MCF 10A (cell line): Measurements from ENCODE around the gene ESAM. TPM values are rescaled to one million over a fixed set of nuclear protein-coding genes. Genes with fewer than 3 reads are reported as not detected.

ENCODE experiments used
- BruUV-seq: library from RNA; stranded (reverse); fragments of 400-500 nt; replicated peaks from 2 replicates; lab custom pipeline; 2021; lab: Mats Ljungman, UMichigan
- CTCF ChIA-PET: fragments of 300-600 bp; sonication (Branson Sonifier 250); formaldehyde crosslinking; extraction: SDS; loops from one replicate; lab custom pipeline; 2021; ENCODE audit warnings: antibody characterized with exemption, inconsistent platforms; lab: Yijun Ruan, JAX
- POLR2A ChIA-PET: fragments of 300-600, 350-650 bp; sonication (Branson Sonifier 250); formaldehyde crosslinking; extraction: SDS; loops from one replicate; lab custom pipeline; 2020; ENCODE audit warnings: antibody characterized with exemption, inconsistent platforms; lab: Yijun Ruan, JAX
- DNase-seq: peaks from one replicate; pipeline ENCODE4 v3.0.0-alpha.2; 2018; ENCODE audit not compliant: unreplicated experiment
- H3K27ac Mint-ChIP-seq: one replicate; pipeline ENCODE4 v1.8.0; 2022; ENCODE audit warnings: mild to moderate bottlenecking, low read depth, mixed read lengths; ENCODE audit not compliant: unreplicated experiment
- H3K27me3 Mint-ChIP-seq: one replicate; pipeline ENCODE4 v1.8.0; 2022; ENCODE audit warnings: mixed read lengths; ENCODE audit not compliant: insufficient read depth, unreplicated experiment
- H3K36me3 Mint-ChIP-seq: one replicate; pipeline ENCODE4 v1.8.0; 2022; ENCODE audit warnings: mild to moderate bottlenecking, moderate library complexity, mixed read lengths; ENCODE audit not compliant: insufficient read depth, unreplicated experiment
- H3K4me1 Mint-ChIP-seq: one replicate; pipeline ENCODE4 v1.8.0; 2022; ENCODE audit warnings: mixed read lengths; ENCODE audit not compliant: insufficient read depth, unreplicated experiment
- H3K4me3 Mint-ChIP-seq: one replicate; pipeline ENCODE4 v1.8.0; 2022; ENCODE audit warnings: mild to moderate bottlenecking, moderate library complexity, mixed read lengths; ENCODE audit not compliant: unreplicated experiment
- H3K9me3 Mint-ChIP-seq: one replicate; pipeline ENCODE4 v1.8.0; 2022; ENCODE audit warnings: mixed read lengths; ENCODE audit not compliant: unreplicated experiment
- CTCF ChIP-seq: fragments of 200-600 bp; IDR thresholded peaks from one replicate; pipeline ENCODE4 v1.8.0; 2022; ENCODE audit warnings: antibody characterized with exemption, mild to moderate bottlenecking; ENCODE audit not compliant: unreplicated experiment
- intact Hi-C: fragments of 100-400 bp; cut with micrococcal nuclease; formaldehyde crosslinking; loops from 2 replicates; pipeline ENCODE4 v1.14.1; 2022
- total RNA-seq: library from RNA; stranded (reverse); gene quantifications from 2 replicates; pipeline ENCODE4 v1.2.3, GENCODE V29; 2022

Gene ESAM
- total RNA-seq, 1 experiment from 2014 or later: 0.19 TPM

DNA sequence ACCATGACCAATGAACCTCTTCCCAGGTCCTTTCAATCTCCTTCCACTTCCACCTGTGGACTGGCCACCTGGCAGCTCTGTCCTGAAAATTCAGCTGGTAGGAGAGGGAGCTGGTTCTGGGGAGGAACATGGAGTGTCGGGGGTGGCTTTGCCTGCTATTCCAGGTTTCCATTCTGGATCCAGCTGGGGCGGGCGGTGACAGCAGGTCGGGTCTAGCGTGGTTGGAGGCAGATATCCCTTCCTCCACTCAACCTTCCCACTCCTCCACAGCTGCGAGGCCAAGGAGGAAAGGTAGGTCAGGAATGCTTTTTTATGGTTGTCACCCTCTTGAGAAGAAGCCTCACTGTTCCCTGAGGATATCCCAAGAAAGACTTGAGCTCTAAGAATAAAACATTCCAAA is 19.0 kb downstream of the ESAM start:
- Mint-ChIP-seq H3K9me3 (no peaks in the 10 kb centered on the region), H3K27ac (no peak overlapping the region), H3K27me3 (no peaks in the 10 kb centered on the region), H3K36me3 (no peaks in the 10 kb centered on the region), H3K4me3 (no peak overlapping the region), H3K4me1 (peaks cover 6% of the 10 kb centered on the region)
- TF ChIP-seq CTCF: no peak
- ChIA-PET POLR2A (interaction anchor here (1.5 kb wide), 1 partner anchor 56 kb away, joined by 3 read pairs; no protein-coding TSS in a partner anchor), CTCF (interaction anchor here (0.7 to 6.6 kb wide), 2 partner anchors 19 to 99 kb away, joined by 3 to 72 read pairs; partner anchors contain the start of gene ESAM)
- intact Hi-C loops: loop anchor here (10.0 kb wide), 1 partner anchor 52 kb away; no protein-coding TSS in a partner anchor
- no peak for DNase-seq
- BruUV-seq: no TSS peak

DNA sequence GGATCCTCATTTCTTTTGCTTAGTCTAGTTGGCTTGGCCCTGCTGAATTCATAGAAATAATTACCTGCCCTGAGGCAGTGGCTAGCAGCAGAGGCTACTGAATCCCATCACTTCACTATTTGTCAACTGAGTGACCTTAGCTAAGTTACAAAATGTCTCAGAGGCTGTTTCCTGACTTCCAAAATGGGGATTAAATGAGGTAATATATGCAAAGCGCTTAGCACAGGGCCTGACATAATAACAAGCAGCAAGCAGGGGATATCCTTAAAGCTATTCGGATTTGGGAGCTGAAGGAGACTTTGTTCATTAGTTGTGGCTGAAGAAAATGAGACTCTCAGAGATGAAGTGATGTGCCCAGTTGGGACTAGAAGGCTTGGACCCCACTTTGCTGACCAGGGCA is 19.5 kb downstream of the ESAM start:
- no peak for TF ChIP-seq CTCF
- H3K27ac Mint-ChIP-seq: no peak overlapping the region
- no TSS peak for BruUV-seq
- H3K4me3 Mint-ChIP-seq: no peak overlapping the region
- no peaks in the 10 kb centered on the region for H3K9me3 Mint-ChIP-seq
- H3K4me1 Mint-ChIP-seq: peaks cover 6% of the 10 kb centered on the region
- no peaks in the 10 kb centered on the region for H3K36me3 Mint-ChIP-seq
- no peaks in the 10 kb centered on the region for H3K27me3 Mint-ChIP-seq
- POLR2A ChIA-PET: interaction anchor here (1.5 kb wide), 1 partner anchor 56 kb away, joined by 3 read pairs; no protein-coding TSS in a partner anchor
- CTCF ChIA-PET: interaction anchor here (0.5 to 0.8 kb wide), 2 partner anchors 21 to 125 kb away, joined by 4 read pairs; no protein-coding TSS in a partner anchor
- no peak for DNase-seq
- intact Hi-C loops: loop anchor here (10.0 kb wide), 1 partner anchor 52 kb away; no protein-coding TSS in a partner anchor

DNA sequence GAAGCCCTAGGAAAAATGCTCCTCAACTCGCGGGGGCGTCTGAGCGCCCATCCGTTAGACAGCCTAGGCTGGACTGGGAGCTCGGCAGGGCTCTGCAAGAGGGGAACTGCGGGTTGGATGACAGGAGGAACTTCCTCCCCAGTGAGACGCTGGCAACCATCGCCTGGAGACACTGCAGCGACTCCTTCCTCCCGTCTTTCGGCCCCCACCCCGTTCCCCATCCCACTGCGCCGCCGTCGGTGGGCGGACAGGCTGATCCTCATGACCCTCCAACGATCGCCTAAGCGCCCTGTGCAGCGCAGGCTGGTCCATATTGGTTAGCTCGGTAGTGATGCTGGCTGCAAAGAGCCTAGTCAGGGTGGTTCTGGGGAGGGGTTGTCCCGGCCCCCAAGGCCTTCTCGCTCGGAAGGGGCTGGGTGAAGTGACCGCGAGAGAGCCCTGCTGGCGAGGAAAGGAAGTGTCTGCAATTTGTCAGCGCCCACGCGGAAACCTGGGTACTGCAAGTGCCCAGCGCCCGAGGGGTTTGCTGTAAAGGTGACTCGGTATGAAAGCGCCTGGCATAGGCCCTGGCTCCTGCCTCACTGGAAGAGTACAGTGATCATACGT is 21.7 kb downstream of the ESAM start:
- CTCF ChIA-PET: interaction anchor here (0.5 to 1.2 kb wide), 6 partner anchors 9 to 71 kb away, joined by 3 to 5 read pairs (median 4); no protein-coding TSS in a partner anchor
- peak; percentile 36 for DNase-seq
- peak overlapping the region; percentile 64 for H3K4me3 Mint-ChIP-seq
- intact Hi-C loops: loop anchor here (10.0 kb wide), 1 partner anchor 54 kb away; no protein-coding TSS in a partner anchor
- POLR2A ChIA-PET: interaction anchor here (0.6 to 1.7 kb wide), 2 partner anchors 11 to 59 kb away, joined by 3 to 5 read pairs; no protein-coding TSS in a partner anchor
- no peaks in the 10 kb centered on the region for H3K36me3 Mint-ChIP-seq
- peaks cover 11% of the 10 kb centered on the region for H3K27me3 Mint-ChIP-seq
- peak; percentile 36 for TF ChIP-seq CTCF
- H3K4me1 Mint-ChIP-seq: no peaks in the 10 kb centered on the region
- BruUV-seq: no TSS peak
- H3K9me3 Mint-ChIP-seq: no peaks in the 10 kb centered on the region
- H3K27ac Mint-ChIP-seq: no peak overlapping the region
